KOPT-K1 (cell line): ENCODE results near the gene GIT2.
"Not testable (repeated sequence)": the region's sequence is repeated elsewhere in the genome, so short reads cannot be mapped to it uniquely, and the experiment has no call there.

ENCODE experiments used
- H3K27ac ChIP-seq: fragments of 200-600 bp; sonication (generic); 2 replicates; pipeline ENCODE4 v1.5.1; 2016; ENCODE audit warnings: antibody characterized with exemption, mild to moderate bottlenecking, low read depth, low read length; ENCODE audit not compliant: poor library complexity, severe bottlenecking
- H3K36me3 ChIP-seq: fragments of 200-600 bp; sonication (generic); 2 replicates; pipeline ENCODE4 v1.5.1; 2017; ENCODE audit warnings: antibody characterized with exemption, mild to moderate bottlenecking, low read length, moderate library complexity; ENCODE audit not compliant: insufficient read depth
- H3K9me3 ChIP-seq: fragments of 200-600 bp; sonication (generic); 2 replicates; pipeline ENCODE4 v1.5.1; 2017; ENCODE audit warnings: antibody characterized with exemption, low read length, mild to moderate bottlenecking; ENCODE audit not compliant: insufficient read depth, poor library complexity, severe bottlenecking

GIT2 gene

DNA sequence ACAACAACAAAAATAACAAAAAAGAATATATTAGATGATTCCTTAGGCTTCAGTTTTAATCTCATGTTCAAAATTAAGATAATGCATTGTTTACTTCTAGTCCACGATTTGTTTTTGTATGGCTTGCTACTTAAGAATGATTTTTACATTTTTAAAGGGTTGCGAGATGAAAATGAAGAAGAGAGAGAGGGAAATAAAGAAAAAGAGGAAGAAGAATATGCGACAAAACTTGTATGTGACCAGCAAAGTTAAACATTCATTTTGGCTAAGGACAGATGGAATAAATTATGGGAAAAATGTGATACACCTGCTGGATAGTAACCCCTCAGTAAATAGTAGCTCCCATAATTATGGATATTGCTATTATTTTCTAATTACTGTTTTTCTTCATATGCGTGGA lies 1.2 kb upstream of the GIT2 start:
- no peak overlapping the region for H3K27ac ChIP-seq
- H3K36me3 ChIP-seq, result peaks cover 12% of the 10 kb centered on the region
- H3K9me3 ChIP-seq, result no peaks in the 10 kb centered on the region

DNA sequence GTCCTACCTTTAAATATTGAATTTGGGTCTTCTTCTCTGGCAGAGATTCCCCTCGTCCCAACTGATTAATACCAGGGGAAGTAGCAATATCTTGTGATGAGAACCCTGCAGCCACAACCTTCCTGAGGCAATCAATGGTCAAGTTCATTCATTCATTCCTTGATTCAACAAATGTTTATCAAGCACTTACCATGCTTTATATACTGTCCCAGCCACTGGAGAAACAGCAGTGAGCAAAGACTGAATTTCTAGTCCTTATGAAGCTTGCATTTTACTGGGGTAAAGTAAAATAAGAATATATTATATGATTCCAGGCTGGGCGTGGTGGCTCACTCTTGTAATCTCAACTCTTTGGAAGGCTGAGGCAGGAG lies 300 bp upstream of the GIT2 start:
- Histone ChIP-seq H3K9me3 (no peaks in the 10 kb centered on the region), H3K27ac (peak overlapping the region; percentile 97), H3K36me3 (peaks cover 21% of the 10 kb centered on the region)

DNA sequence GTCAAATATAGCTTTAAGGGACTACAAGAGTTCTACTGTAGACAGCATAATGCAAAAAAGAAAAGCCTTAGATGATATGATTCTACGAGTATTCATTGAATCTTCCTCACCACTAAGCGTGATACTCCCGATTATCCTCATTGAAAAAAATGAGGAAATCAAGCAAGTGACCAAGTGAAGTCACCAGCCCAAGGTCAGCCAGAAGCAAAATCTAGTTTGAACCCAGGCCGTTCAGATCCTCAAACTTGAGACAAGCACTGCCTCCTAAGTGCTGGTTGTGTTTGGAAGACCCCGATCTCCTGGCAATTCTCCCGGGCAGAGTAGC lies 845 bp downstream of the GIT2 start:
- H3K9me3 ChIP-seq, result no peaks in the 10 kb centered on the region
- H3K27ac ChIP-seq, result peak overlapping the region; percentile 97
- peaks cover 33% of the 10 kb centered on the region for H3K36me3 ChIP-seq

DNA sequence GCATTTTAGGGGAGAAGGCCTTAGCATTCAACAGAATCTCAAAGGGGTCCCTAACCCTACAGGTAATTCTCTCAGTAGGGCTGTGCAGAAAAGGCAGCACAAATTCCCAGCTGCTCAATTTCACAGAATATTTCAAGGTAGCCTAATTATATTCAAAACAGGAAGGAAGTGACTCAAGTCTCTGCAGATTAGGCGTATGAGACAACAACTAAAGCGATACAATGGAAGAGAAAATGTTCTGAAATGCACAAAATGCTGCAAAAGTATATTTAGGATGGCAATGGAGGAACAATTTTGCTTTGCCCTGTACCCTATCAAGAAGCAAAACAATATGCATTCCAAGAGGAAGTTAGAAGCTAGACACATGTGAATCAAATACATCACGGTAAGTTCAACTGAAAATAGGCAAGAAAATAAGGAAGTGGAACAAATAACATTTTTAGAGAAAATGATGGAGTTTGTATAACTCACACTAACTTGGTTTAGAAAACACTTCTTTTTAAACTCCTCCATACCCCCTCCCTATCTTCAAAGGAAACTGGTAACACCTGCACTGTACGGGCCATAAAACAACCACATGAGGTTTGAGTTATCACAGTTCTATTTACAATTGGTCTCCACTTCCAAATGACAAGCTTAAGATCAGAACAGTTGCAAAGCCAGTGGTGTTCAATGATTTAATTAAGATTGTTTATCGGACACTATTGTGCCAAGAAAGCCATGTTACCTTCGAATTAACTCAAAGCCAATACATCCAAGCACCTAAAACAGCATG lies 1.6 kb downstream of the GIT2 start:
- Histone ChIP-seq H3K9me3 (no peaks in the 10 kb centered on the region), H3K27ac (peak overlapping the region; percentile 97), H3K36me3 (peaks cover 40% of the 10 kb centered on the region)

DNA sequence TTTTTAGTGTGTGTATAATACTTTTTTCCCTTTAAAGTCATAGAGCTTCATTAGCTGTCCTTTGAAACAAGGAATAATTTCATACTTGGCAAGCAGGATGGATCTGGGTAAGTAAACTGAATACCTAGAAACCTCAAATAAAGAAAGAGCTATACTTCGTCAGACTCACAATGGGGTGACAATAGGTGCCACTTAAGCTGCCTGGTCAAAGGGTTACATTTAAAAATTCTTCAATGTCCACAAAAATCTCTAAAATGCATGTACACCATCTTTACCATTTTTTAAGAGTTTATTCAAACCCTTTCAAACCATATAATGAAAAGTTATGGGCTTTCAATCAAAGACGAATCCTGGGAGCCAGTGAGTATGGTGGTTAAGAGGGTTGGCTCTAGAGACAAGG lies 3.1 kb downstream of the GIT2 start:
- Histone ChIP-seq H3K9me3 (no peaks in the 10 kb centered on the region), H3K27ac (no peak overlapping the region), H3K36me3 (peaks cover 55% of the 10 kb centered on the region)

DNA sequence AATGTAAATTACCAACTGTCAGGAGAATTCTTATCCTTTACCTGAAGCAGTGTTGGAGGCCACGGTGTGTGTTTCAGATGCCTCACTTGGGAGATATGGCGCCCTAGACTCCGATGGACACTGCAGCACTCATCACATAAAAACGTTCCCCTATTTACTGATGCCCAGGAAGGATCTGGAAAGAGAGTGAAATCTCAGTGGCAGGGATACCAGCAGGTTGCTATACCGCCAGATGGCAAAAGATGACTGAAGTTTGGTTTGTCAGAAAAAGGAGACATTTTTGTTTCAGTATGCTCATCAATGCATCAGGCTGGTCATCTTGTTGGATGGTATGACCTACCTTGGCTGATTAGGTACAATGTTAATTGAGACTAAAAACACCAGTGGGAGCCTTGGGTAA lies 4.6 kb downstream of the GIT2 start:
- no peaks in the 10 kb centered on the region for H3K9me3 ChIP-seq
- H3K36me3 ChIP-seq, result peaks cover 68% of the 10 kb centered on the region
- no peak overlapping the region for H3K27ac ChIP-seq

DNA sequence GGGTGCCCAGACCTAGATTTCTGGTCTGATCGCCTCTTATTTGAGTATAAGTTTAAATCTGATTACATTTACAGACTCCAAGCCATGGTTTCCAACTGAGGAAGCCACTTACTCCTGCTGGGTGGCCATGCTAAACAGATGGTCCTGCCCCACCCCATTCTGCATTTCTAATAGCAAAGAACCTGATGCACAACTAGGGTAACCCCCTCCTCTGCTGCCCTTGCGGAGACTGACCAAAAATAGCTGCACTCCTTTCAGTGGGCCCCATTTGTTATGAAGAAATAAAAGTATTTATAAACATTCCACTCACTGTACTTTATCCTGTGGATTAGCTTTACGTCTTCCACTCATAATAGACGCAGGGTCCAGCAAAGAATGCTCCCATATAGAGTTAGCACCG lies 6.8 kb downstream of the GIT2 start:
- peaks cover 90% of the 10 kb centered on the region for H3K36me3 ChIP-seq
- no peaks in the 10 kb centered on the region for H3K9me3 ChIP-seq
- no peak overlapping the region for H3K27ac ChIP-seq

DNA sequence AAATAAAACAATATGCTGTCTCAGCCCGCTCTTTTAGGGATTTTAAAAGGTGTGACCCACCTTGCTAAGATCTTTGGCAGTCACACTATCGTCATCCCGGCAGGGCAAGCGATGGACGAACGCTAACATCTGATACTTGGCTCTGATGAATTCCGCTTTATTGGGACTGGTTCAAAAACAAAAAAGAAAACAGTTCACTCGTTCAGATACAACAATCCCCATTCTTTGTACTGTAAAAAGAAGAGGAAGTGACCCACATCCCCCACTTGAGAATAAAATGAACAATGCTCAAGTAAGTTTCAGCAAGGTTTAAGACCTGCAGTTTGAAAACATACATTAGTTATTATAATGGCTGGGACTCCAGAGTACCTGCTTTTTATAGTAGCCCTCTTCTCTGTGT lies 7.3 kb downstream of the GIT2 start:
- no peaks in the 10 kb centered on the region for H3K9me3 ChIP-seq
- no peak overlapping the region for H3K27ac ChIP-seq
- H3K36me3 ChIP-seq, result peaks cover 95% of the 10 kb centered on the region

DNA sequence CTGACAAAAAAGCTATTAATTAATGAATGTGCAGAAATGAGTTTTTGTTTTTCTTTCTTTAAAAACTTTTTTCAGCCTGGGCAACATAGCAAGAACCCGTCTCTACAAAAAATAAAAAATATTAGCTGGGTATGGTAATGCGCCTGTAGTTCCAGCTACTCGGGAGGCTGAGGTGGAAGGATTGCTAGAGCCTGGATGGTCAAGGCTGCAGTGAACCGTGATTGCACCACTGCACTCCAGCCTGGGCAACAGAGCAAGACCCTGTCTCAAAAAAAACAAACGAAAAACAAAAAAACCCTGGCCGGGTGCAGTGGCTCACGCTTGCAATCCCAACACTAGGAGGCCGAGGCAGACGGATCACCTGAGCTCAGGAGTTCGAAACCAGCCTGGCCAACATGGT lies 7.9 kb downstream of the GIT2 start:
- H3K27ac ChIP-seq, result no peak overlapping the region
- H3K36me3 ChIP-seq, result peaks cover 98% of the 10 kb centered on the region
- no peaks in the 10 kb centered on the region for H3K9me3 ChIP-seq

DNA sequence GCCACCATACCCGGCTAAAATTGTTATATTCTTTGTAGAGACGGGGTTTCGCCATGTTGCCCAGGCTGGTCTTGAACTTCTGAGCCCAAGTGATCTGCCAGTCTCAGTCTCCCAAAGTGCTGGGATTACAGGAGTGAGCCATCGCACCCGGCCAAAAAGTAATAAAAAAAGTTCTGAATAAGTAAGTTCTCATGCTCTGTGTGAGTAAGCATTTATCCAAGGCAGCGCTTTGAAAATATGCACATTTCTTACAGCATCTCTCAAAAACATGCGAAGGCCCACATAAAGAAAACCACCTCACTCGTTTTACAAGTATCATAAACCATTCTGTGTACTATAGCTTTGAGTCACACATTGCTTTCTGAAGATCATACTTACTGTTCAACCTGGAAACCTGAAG lies 8.6 kb downstream of the GIT2 start:
- no peak overlapping the region for H3K27ac ChIP-seq

DNA sequence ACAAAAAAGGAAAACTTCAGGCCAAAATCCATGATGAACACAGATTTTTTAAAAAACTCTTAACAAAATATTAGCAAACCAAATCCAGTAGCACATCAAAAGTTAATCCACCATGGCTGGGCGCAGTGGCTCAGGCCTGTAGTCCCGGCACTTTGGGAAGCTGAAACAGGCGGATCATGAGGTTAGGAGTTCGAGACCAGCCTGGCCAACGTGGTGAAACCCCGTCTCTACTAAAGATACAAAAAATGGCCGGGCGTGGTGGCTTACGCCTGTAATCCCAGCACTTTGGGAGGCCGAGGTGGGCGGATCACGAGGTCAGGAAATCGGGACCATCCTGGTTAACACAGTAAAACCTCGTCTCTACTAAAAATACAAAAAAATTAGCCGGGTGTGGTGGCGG lies 9.9 kb downstream of the GIT2 start:
- not testable (repeated sequence) for H3K27ac ChIP-seq, H3K9me3 ChIP-seq
- peaks cover 98% of the 10 kb centered on the region for H3K36me3 ChIP-seq

More for the DNA sequence above, 8.6 kb downstream of the GIT2 start:
- Histone ChIP-seq H3K36me3 (peaks cover 98% of the 10 kb centered on the region), H3K9me3 (no peaks in the 10 kb centered on the region)

DNA sequence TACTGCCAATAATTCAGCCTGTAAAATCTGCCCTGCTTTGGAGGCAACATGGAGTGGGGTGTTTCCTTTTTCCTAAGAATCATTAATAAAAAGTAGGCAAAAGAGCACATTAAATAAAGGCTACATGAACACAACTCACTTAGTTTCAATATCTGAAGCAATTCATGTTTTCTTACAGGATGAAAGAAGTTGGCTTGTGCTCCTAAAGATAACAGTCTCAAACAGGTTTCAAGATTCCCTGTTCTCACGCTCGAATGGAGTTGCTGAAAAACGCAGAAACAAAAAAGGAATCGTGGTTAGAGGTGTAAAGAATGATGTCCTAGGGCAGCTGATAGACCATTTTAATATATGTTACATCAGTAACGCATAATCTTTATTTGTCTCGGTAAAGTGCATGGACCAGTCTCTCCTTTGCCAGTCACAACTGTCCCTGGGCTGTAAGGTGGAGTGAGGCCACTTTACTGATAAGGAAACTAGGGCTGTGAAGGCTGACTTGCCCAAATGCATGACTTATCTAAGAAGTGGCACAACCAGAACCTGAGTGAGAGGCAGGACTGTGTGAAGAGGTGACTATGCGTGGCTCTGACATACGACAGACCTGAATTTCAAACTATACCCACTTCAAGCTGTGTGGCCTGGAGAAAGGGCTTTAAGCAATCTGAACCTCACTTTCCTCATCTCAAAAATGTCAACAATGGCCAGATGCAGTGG lies 12.6 kb downstream of the GIT2 start:
- no peak overlapping the region for H3K27ac ChIP-seq
- H3K36me3 ChIP-seq, result peaks cover 98% of the 10 kb centered on the region
- no peaks in the 10 kb centered on the region for H3K9me3 ChIP-seq

DNA sequence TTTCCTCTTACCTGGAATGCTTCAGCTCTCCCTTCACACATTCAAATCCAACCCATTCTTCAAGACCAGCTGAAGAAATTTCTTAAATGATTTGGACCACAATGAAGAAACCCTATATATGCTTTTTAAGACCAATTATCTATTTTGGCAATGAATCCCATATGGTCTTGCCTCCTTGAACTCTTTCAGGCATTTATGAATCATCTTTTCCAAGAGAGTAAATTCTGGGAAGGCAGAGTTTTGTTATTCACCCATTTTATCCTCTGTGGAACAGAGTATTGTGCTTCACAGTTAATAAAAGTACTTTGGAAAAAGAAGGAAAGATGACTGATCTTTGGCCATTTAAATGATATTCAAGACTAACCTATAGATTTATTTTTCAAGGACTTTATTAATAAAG lies 14.0 kb downstream of the GIT2 start:
- Histone ChIP-seq H3K36me3 (peaks cover 98% of the 10 kb centered on the region), H3K27ac (peak overlapping the region; percentile 2), H3K9me3 (no peaks in the 10 kb centered on the region)

DNA sequence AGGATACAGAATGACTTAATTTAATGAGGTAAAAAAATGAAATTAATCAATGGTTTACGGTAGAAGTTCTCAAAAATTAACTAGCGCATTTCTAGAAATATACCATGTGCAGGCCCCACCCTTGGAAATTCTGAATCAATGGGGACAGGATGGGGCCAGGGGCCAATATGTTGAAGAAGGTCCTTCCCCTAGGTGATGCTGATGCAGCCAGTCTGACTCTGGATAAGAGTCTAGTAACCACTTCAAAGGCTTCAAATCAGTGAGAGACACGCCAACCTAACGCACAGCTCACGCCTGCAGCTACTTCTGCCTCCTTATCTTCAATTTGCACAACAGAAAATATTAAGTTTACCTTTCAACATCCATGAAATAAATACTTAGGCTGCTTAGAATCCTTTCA lies 14.9 kb downstream of the GIT2 start:
- Histone ChIP-seq H3K27ac (no peak overlapping the region), H3K9me3 (no peaks in the 10 kb centered on the region), H3K36me3 (peaks cover 100% of the 10 kb centered on the region)

DNA sequence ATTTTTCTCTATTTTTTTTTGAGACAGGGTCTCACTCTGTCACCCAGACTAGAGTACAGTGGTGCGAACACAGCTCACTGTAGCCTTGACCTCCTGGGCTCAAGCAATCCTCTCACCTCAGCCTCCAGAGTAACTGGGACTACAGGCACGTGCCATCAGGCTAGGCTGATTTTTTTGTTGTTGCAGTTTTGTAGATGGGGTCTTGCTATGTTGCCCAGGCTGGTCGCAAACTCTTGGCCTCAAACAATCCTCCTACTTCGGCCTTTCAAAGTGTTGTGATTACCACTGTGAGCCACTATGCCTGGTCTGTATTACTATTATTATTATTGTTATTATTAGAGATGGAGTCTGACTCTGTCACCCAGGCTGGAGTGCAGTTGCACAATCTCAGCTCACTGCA lies 23.3 kb downstream of the GIT2 start:
- Histone ChIP-seq H3K36me3 (peaks cover 100% of the 10 kb centered on the region), H3K9me3 (no peaks in the 10 kb centered on the region), H3K27ac (no peak overlapping the region)

DNA sequence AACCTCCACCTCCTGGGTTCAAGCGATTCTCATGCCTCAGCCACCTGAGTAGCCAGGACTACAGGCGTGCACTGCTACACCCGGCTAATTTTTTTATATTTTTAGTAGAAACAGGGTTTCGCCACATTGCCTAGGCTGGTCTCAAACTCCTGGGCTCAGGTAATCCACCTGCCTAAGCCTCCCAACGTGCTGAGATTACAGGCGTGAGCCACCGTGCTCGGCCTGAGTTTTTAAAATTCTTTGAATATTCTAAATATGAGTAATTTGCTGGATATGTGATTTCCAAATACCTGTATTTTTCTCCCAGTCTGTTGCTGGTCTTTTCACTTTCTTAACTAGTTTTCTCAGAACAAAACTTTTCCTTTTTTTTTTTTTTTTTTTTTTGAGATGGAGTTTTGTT lies 27.4 kb downstream of the GIT2 start:
- Histone ChIP-seq H3K9me3 (no peaks in the 10 kb centered on the region), H3K36me3 (peaks cover 98% of the 10 kb centered on the region), H3K27ac (no peak overlapping the region)
